Measurements from ENCODE around the gene SLC38A6. TPM values are rescaled to one million over a fixed set of nuclear protein-coding genes. Genes with fewer than 3 reads are reported as not detected.
A peak's percentile ranks its signal among the peaks of the same experiment; 100 is the strongest.

SLC38A6 gene
- total and polyA plus RNA-seq, 2 experiments from 2014 or later, result 11.9 to 23.2 TPM

GRCh38 chr14:60981633-60982455 is 799 bp downstream of the SLC38A6 start:
- Histone ChIP-seq H3K79me2 (replicated peaks; ENCODE audit: insufficient read depth) (peaks cover 41% of the 10 kb centered on the region), H3K4me1 (ENCODE audit: insufficient read depth) (peaks cover 5% of the 10 kb centered on the region; the same call in 1 of the 2 replicates), H3K4me2 (peak overlapping the region; percentile 95), H4K20me1 (replicated peaks; ENCODE audit: insufficient read depth) (no peaks in the 10 kb centered on the region), H2AFZ (peak overlapping the region; percentile 99), H3F3A (replicated peaks; ENCODE audit: low read depth) (no peaks in the 10 kb centered on the region), H3K27me3 (ENCODE audit: insufficient read depth) (no peaks in the 10 kb centered on the region), H3K27ac (ENCODE audit: low read depth) (peak overlapping the region; percentile 51), H3K36me3 (ENCODE audit: insufficient read depth) (no peaks in the 10 kb centered on the region; the same call in 1 of the 2 replicates), H3K9me2 (ENCODE audit: insufficient read depth) (no peaks in the 10 kb centered on the region), H3K4me3 (peak overlapping the region; percentile 89)
- no peaks in the 10 kb centered on the region for H3K9me3 Mint-ChIP-seq
- peaks cover 10% of the 10 kb centered on the region; the same call in 2 of the 3 replicates for H3K36me3 Mint-ChIP-seq (ENCODE audit: low read depth)
- H3K4me1 Mint-ChIP-seq, result peaks cover 16% of the 10 kb centered on the region; the same call in 2 of the 3 replicates
- H3K4me3 Mint-ChIP-seq, result no peak overlapping the region
- no peaks in the 10 kb centered on the region for H3K27me3 Mint-ChIP-seq (ENCODE audit: insufficient read depth, low read depth, poor library complexity)
- no peak overlapping the region for H3K27ac Mint-ChIP-seq
- peak; percentile 19 for DNase-seq (ENCODE audit: low spot score)
- TF ChIP-seq EZH2phosphoT487 (IDR thresholded peaks at IDR 0.05; ENCODE audit: unreplicated experiment) (no peak), POLR2AphosphoS5 (IDR thresholded peaks at IDR 0.05; ENCODE audit: low read depth) (no peak), EZH2 (IDR thresholded peaks at IDR 0.05; ENCODE audit: low read depth, unreplicated experiment) (no peak), CREB1 (CRISPR knock-in tag; IDR thresholded peaks at IDR 0.05; ENCODE audit: low read depth) (no peak), CTCF (conservative IDR thresholded peaks at IDR 0.05; ENCODE audit: low read depth in 2 of 2) (no peak), ZNF331 (CRISPR knock-in tag; IDR thresholded peaks at IDR 0.05; ENCODE audit: low read depth) (no peak), ZNF462 (CRISPR knock-in tag; IDR thresholded peaks at IDR 0.05) (no peak), ETS1 (IDR thresholded peaks at IDR 0.05) (no peak), JUNB (IDR thresholded peaks at IDR 0.05; ENCODE audit: unreplicated experiment) (no peak)
- ATAC-seq, result peak; percentile 6; the same call in 2 of the 3 replicates
